Measurements from ENCODE around the gene PTX4. TPM values are rescaled to one million over a fixed set of nuclear protein-coding genes. Genes with fewer than 3 reads are reported as not detected.

The PTX4 gene
- total RNA-seq, 1 donor from 2014 or later: 2.2 TPM

- peaks cover 2% of the 10 kb centered on the region for H3K9me3 Mint-ChIP-seq (ENCODE audit: unreplicated experiment)
- no peak for DNase-seq
- no peaks in the 10 kb centered on the region for H3K4me1 Mint-ChIP-seq (ENCODE audit: low read depth, unreplicated experiment)
- H3K36me3 Mint-ChIP-seq (ENCODE audit: unreplicated experiment): no peaks in the 10 kb centered on the region
- no peak for TF ChIP-seq CTCF (IDR thresholded peaks at IDR 0.05; ENCODE audit: partially characterized antibody, unreplicated experiment)
- peaks cover 7% of the 10 kb centered on the region for H3K27me3 Mint-ChIP-seq (ENCODE audit: unreplicated experiment)
- no peak overlapping the region for H3K27ac Mint-ChIP-seq (ENCODE audit: unreplicated experiment)
- H3K4me3 Mint-ChIP-seq (ENCODE audit: unreplicated experiment): no peak overlapping the region
These were observed 36.9 kb downstream of the PTX4 start for GRCh38 chr16:1451702-1452392.

DNA sequence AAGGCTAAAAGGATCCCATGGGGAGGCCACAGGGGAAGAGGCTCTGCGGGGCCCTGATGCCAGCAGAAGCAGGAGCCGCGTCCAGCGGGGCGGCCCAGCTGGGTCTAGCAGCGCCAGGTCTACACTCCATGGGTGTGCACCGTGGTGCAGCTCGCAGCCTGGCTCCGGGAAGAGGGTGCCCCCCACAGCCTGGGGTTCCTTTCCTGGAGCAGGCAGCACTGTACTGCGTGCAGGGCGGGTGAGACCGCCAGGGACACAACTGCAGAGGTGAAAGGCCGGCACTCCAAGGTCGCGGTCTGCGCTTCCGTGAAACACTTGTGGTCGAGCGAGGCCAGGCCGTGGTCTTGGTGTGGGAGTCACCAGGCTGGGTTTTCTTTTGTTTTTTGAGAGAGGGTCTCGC, 37.9 kb downstream of the PTX4 start:
- DNase-seq: no peak

DNA sequence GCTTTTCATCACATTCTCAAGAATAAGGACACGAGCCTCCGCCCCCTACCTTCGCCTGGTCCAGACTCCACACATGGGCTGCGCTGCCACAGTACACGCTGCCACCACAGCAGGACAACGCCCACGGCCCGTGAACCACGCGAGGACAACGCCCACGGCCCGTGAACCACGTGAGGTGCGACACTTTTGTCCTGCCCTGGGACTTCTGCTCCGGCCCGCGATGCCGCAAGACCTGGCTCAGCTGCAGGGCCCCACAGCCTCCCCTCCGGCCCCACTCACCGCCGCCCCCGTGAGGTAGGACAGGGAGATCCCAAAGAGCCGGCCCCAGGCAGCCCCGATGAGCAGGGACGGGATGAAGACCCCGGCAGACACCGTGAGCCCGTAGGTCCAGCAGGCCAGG, 38.5 kb downstream of the PTX4 start:
- TF ChIP-seq CTCF (IDR thresholded peaks at IDR 0.05; ENCODE audit: partially characterized antibody, unreplicated experiment): no peak
- no peak overlapping the region for H3K27ac Mint-ChIP-seq (ENCODE audit: unreplicated experiment)

More for the DNA sequence above, 37.9 kb downstream of the PTX4 start:
- peaks cover 4% of the 10 kb centered on the region for H3K27me3 Mint-ChIP-seq (ENCODE audit: unreplicated experiment)
- no peak for TF ChIP-seq CTCF (IDR thresholded peaks at IDR 0.05; ENCODE audit: partially characterized antibody, unreplicated experiment)
- no peaks in the 10 kb centered on the region for H3K4me1 Mint-ChIP-seq (ENCODE audit: low read depth, unreplicated experiment)
- H3K27ac Mint-ChIP-seq (ENCODE audit: unreplicated experiment): no peak overlapping the region
- H3K9me3 Mint-ChIP-seq (ENCODE audit: unreplicated experiment): peaks cover 2% of the 10 kb centered on the region
- no peak overlapping the region for H3K4me3 Mint-ChIP-seq (ENCODE audit: unreplicated experiment)
- H3K36me3 Mint-ChIP-seq (ENCODE audit: unreplicated experiment): no peaks in the 10 kb centered on the region

GRCh38 chr16:1449201-1449788, 39.4 kb downstream of the PTX4 start:
- no peak for TF ChIP-seq CTCF (IDR thresholded peaks at IDR 0.05; ENCODE audit: partially characterized antibody, unreplicated experiment)
- H3K36me3 Mint-ChIP-seq (ENCODE audit: unreplicated experiment): no peaks in the 10 kb centered on the region
- DNase-seq: no peak
- H3K9me3 Mint-ChIP-seq (ENCODE audit: unreplicated experiment): peaks cover 2% of the 10 kb centered on the region
- H3K27ac Mint-ChIP-seq (ENCODE audit: unreplicated experiment): no peak overlapping the region
- no peaks in the 10 kb centered on the region for H3K4me1 Mint-ChIP-seq (ENCODE audit: low read depth, unreplicated experiment)
- H3K4me3 Mint-ChIP-seq (ENCODE audit: unreplicated experiment): no peak overlapping the region
- H3K27me3 Mint-ChIP-seq (ENCODE audit: unreplicated experiment): peaks cover 3% of the 10 kb centered on the region

More for the DNA sequence above, 38.5 kb downstream of the PTX4 start:
- Mint-ChIP-seq H3K4me3 (ENCODE audit: unreplicated experiment) (no peak overlapping the region), H3K9me3 (ENCODE audit: unreplicated experiment) (peaks cover 2% of the 10 kb centered on the region), H3K36me3 (ENCODE audit: unreplicated experiment) (no peaks in the 10 kb centered on the region), H3K27me3 (ENCODE audit: unreplicated experiment) (peaks cover 4% of the 10 kb centered on the region), H3K4me1 (ENCODE audit: low read depth, unreplicated experiment) (no peaks in the 10 kb centered on the region)
- DNase-seq: no peak

- no peak for TF ChIP-seq CTCF (IDR thresholded peaks at IDR 0.05; ENCODE audit: partially characterized antibody, unreplicated experiment)
- H3K27me3 Mint-ChIP-seq (ENCODE audit: unreplicated experiment): peaks cover 2% of the 10 kb centered on the region
- H3K4me3 Mint-ChIP-seq (ENCODE audit: unreplicated experiment): no peak overlapping the region
- H3K9me3 Mint-ChIP-seq (ENCODE audit: unreplicated experiment): peaks cover 2% of the 10 kb centered on the region
- H3K36me3 Mint-ChIP-seq (ENCODE audit: unreplicated experiment): no peaks in the 10 kb centered on the region
- no peak overlapping the region for H3K27ac Mint-ChIP-seq (ENCODE audit: unreplicated experiment)
- H3K4me1 Mint-ChIP-seq (ENCODE audit: low read depth, unreplicated experiment): no peaks in the 10 kb centered on the region
- DNase-seq: no peak
These were observed 40.1 kb downstream of the PTX4 start for GRCh38 chr16:1448536-1449116.
